ENCODE results near the gene TRIM46. TPM values are rescaled to one million over a fixed set of nuclear protein-coding genes. Genes with fewer than 3 reads are reported as not detected.

TRIM46 gene
- total RNA-seq, 3 donors from 2014 or later (not counting 1 experiment from before 2014, with no cell fraction given): 0.94 to 4.9 (median 2.5) TPM

DNA sequence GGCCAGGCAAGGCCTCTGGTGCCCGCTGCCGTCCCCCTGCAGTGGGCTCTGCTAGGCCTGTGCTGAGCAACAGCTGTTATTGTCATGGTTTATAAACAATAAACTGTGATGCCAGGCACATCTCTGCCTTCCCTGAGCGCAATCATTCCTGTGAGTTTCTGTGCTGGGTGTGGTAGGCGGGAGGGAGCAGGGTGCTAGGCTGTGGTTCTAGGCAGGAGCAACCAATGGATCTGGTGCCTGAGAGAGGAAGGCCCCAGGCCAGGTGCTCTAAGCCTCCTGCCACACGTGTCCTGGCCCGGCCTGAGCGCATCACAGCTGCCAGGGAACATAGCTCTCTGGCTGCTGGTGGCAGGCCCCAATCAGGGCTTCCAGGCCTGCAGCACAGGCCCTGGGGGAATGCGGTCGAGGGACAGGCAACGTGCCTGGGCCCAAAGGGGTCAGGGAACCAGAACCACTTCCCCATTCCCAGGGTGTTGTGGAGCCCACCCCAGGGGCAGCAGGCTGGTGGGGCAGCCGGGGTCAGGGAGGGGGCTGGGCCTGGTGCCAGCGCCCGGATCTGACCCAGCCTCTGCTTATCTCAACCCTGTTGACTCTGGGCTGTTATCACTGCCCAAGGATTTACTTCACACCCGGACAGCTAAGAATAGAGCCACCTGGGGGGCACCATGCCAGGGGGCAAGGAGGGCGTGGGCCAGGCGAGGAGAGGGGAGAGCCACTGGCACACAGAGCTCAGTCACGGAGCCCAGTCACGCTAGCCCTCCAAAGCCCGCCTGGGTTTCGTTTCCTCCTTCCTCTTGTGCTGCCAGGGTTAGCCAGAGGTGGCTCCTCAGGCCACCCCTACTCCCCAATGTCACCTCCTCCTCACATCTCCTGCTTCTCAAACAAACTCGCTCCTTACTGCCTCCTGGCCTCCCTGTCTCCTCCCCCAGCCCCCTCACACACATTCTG, 11.5 kb downstream of the TRIM46 start:
- 76% methylated on average over 21 of the region's 21 CpGs for WGBS (ENCODE audit: insufficient coverage)
- H3K27me3 Mint-ChIP-seq (ENCODE audit: low read depth in 2 of 2): no peaks in the 10 kb centered on the region
- no peak overlapping the region for H3K4me3 ChIP-seq (ENCODE audit: low read length)
- no peak for DNase-seq
- TF ChIP-seq, protein P1, sequence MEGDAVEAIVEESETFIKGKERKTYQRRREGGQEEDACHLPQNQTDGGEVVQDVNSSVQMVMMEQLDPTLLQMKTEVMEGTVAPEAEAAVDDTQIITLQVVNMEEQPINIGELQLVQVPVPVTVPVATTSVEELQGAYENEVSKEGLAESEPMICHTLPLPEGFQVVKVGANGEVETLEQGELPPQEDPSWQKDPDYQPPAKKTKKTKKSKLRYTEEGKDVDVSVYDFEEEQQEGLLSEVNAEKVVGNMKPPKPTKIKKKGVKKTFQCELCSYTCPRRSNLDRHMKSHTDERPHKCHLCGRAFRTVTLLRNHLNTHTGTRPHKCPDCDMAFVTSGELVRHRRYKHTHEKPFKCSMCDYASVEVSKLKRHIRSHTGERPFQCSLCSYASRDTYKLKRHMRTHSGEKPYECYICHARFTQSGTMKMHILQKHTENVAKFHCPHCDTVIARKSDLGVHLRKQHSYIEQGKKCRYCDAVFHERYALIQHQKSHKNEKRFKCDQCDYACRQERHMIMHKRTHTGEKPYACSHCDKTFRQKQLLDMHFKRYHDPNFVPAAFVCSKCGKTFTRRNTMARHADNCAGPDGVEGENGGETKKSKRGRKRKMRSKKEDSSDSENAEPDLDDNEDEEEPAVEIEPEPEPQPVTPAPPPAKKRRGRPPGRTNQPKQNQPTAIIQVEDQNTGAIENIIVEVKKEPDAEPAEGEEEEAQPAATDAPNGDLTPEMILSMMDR (IDR thresholded peaks at IDR 0.05): no peak
- peaks cover 18% of the 10 kb centered on the region for H3K4me1 ChIP-seq (ENCODE audit: control insufficient read depth, insufficient read depth, low read length)
- H3K36me3 ChIP-seq (ENCODE audit: control insufficient read depth, insufficient read depth, low read length): no peaks in the 10 kb centered on the region
- H3K27ac ChIP-seq (ENCODE audit: low read length): no peak overlapping the region
- H3K9me3 Mint-ChIP-seq: no peaks in the 10 kb centered on the region
- no peaks in the 10 kb centered on the region for H3K36me3 Mint-ChIP-seq
- intact Hi-C loops (cut with micrococcal nuclease): no loop called here
- H3K27me3 ChIP-seq (ENCODE audit: control insufficient read depth, insufficient read depth, low read length): no peaks in the 10 kb centered on the region
- peaks cover 6% of the 10 kb centered on the region in 2 donors for H3K4me1 Mint-ChIP-seq
- H3K9me3 ChIP-seq (ENCODE audit: control insufficient read depth, insufficient read depth, low read length): no peaks in the 10 kb centered on the region
- no peak overlapping the region for H3K4me3 Mint-ChIP-seq
- H3K27ac Mint-ChIP-seq: no peak overlapping the region
- ATAC-seq: peak in 2 of 3 donors; percentile 41 to 49

DNA sequence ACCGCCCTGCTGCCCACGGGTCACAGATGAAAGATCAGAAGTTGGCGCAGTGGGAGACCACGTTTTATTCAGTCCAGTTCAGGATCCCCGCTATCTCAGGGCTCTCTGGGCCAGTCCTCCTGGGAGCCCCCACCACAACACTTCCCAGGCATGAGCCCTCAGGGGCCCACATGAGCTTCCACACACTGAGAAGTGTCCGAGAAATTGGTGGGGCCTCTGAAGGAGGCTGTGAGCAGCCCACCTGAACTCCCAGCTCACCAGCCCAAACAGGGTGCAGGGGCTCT, 12.1 kb downstream of the TRIM46 start:
- no peak for DNase-seq
- H3K27ac Mint-ChIP-seq: no peak overlapping the region
- Histone ChIP-seq H3K4me1 (ENCODE audit: control insufficient read depth, insufficient read depth, low read length) (peaks cover 18% of the 10 kb centered on the region), H3K4me3 (ENCODE audit: low read length) (no peak overlapping the region), H3K27me3 (ENCODE audit: control insufficient read depth, insufficient read depth, low read length) (no peaks in the 10 kb centered on the region), H3K36me3 (ENCODE audit: control insufficient read depth, insufficient read depth, low read length) (no peaks in the 10 kb centered on the region), H3K27ac (ENCODE audit: low read length) (no peak overlapping the region), H3K9me3 (ENCODE audit: control insufficient read depth, insufficient read depth, low read length) (no peaks in the 10 kb centered on the region)
- H3K36me3 Mint-ChIP-seq: no peaks in the 10 kb centered on the region
- TF ChIP-seq, protein P1 (IDR thresholded peaks at IDR 0.05): no peak
- H3K27me3 Mint-ChIP-seq (ENCODE audit: low read depth in 2 of 2): no peaks in the 10 kb centered on the region
- ATAC-seq: no peak
- WGBS (ENCODE audit: insufficient coverage): 63% methylated on average over 6 of the region's 6 CpGs
- peaks cover 6% of the 10 kb centered on the region in 2 donors for H3K4me1 Mint-ChIP-seq
- no peaks in the 10 kb centered on the region for H3K9me3 Mint-ChIP-seq
- intact Hi-C loops (cut with micrococcal nuclease): no loop called here
- no peak overlapping the region for H3K4me3 Mint-ChIP-seq

DNA sequence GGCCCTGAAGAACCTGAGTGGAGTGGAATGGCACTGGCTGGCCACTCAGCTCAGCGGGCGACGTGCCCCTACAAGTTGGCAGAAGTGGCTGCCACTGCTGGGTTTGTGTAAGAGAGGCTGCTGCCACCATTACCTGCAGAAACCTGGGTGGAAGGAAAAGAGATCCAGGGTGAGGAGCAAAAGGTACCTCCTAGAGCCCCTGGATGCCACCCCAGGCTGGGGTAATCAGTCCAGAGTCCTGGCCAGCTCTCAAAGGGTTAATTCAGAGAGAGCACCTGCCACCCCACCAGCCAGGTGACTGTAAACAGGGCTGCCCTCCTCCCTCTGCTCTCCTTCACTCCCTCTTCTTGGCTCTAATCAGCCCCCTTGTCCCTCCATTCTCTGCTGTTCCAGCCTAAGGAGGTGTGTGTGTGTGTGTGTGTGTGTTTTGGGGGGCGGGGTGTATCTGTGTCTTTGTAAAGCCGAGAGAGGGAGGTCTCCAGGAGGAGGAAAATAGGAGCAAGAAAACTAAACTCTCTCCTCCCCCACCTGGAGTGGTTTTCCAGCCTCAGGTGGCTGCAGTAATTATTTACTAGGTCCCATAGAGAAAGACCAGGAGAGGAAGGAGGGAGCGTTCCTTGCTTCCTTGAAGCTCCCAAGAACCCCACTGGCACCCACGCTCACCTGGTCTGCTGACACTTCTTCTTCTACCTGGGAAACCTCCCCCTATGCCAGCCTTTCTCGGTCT, 12.6 kb downstream of the TRIM46 start:
- 96% methylated on average over 5 of the region's 8 CpGs for WGBS (ENCODE audit: insufficient coverage)
- H3K27ac Mint-ChIP-seq: no peak overlapping the region
- H3K9me3 Mint-ChIP-seq: no peaks in the 10 kb centered on the region

More for the DNA sequence above, 12.6 kb downstream of the TRIM46 start:
- Mint-ChIP-seq H3K36me3 (no peaks in the 10 kb centered on the region), H3K27me3 (ENCODE audit: low read depth in 2 of 2) (no peaks in the 10 kb centered on the region), H3K4me3 (no peak overlapping the region), H3K4me1 (peaks cover 6% of the 10 kb centered on the region in 2 donors)
- no peaks in the 10 kb centered on the region for H3K27me3 ChIP-seq (ENCODE audit: control insufficient read depth, insufficient read depth, low read length)
- no peaks in the 10 kb centered on the region for H3K36me3 ChIP-seq (ENCODE audit: control insufficient read depth, insufficient read depth, low read length)
- TF ChIP-seq, protein P1 (IDR thresholded peaks at IDR 0.05): no peak
- intact Hi-C loops (cut with micrococcal nuclease): no loop called here
- no peak for DNase-seq
- ATAC-seq: no peak
- H3K27ac ChIP-seq (ENCODE audit: low read length): no peak overlapping the region
- no peaks in the 10 kb centered on the region for H3K9me3 ChIP-seq (ENCODE audit: control insufficient read depth, insufficient read depth, low read length)
- H3K4me3 ChIP-seq (ENCODE audit: low read length): no peak overlapping the region
- peaks cover 18% of the 10 kb centered on the region for H3K4me1 ChIP-seq (ENCODE audit: control insufficient read depth, insufficient read depth, low read length)
